Loucy (cell line): Measurements from ENCODE around the gene TADA3.

Source experiments
- EZH2phosphoT487 ChIP-seq: fragments of 200-600 bp; IDR thresholded peaks from 2 replicates; pipeline ENCODE4 v1.6.1; 2018; ENCODE audit warnings: antibody characterized with exemption, mild to moderate bottlenecking, moderate library complexity, borderline replicate concordance
- TF ChIP-seq, protein P1 (sequence below): fragments of 200-600 bp; sonication (generic); conservative IDR thresholded peaks from 2 replicates; pipeline ENCODE4 v1.5.1; 2014; ENCODE audit warnings: mild to moderate bottlenecking, antibody characterized with exemption, low read length

DNA sequence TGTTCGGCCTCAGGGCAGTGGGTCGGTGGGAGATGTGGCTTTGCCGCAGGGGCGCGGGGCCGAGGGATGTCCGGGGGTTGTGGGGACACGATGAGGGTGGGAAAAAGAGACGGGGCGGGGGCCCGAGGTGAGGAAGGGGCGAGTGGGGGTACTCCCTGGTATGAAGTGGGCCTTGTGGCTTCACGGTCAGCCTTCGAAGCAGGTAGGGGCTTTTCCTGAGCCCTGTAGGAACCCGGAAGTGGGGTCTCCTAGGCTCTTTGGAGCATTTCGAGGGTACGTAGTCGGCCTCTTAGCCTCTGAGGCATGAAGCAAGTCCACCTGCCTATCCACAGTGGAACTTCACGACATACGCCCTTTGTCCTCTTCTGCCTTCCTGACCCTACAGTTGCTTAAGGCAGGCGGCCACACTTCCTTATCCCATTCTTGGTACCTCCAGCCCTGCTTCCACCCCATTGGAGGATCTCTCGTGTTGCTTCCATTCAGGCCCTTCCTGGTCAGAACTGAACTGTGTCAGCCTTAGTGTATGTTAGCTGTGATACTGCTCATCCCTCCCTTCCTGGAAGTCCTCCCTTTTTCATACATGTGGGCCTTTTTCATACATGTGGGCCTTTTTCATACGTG lies 998 bp upstream of the TADA3 start:
- TF ChIP-seq, protein P1, sequence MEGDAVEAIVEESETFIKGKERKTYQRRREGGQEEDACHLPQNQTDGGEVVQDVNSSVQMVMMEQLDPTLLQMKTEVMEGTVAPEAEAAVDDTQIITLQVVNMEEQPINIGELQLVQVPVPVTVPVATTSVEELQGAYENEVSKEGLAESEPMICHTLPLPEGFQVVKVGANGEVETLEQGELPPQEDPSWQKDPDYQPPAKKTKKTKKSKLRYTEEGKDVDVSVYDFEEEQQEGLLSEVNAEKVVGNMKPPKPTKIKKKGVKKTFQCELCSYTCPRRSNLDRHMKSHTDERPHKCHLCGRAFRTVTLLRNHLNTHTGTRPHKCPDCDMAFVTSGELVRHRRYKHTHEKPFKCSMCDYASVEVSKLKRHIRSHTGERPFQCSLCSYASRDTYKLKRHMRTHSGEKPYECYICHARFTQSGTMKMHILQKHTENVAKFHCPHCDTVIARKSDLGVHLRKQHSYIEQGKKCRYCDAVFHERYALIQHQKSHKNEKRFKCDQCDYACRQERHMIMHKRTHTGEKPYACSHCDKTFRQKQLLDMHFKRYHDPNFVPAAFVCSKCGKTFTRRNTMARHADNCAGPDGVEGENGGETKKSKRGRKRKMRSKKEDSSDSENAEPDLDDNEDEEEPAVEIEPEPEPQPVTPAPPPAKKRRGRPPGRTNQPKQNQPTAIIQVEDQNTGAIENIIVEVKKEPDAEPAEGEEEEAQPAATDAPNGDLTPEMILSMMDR = no peak
- TF ChIP-seq EZH2phosphoT487 = no peak
